Left colon (tissue), 2 donors: ENCODE results near the gene MEIS2. TPM values are rescaled to one million over a fixed set of nuclear protein-coding genes. Genes with fewer than 3 reads are reported as not detected.

Experiments
- ATAC-seq: fragments of 200-7000 bp; cut with Tn5 transposase; one replicate; pipeline ENCODE4 v1.9.1; 2020; ENCODE audit warnings: mild to moderate bottlenecking, moderate library complexity
- DNase-seq, 2 donors: peaks; one replicate each; pipeline ENCODE4 v3.0.0-alpha.2; 2020
- intact Hi-C, 2 donors: fragments of 100-400 bp; cut with DNase I in 1 of 2; cut with micrococcal nuclease in 1 of 2; formaldehyde crosslinking; loops; one replicate each; pipeline versions ENCODE4 v1.11.2 to v1.14.0; 2022; cut with DNase I, micrococcal nuclease
- total RNA-seq, 2 donors: library from RNA; stranded (reverse); fragmentation: NEBNext Ultra II Directional; extraction: Animal tissue kit (Norgen Biotek cat#: 25700); gene quantifications; one replicate each; pipeline ENCODE4 v1.2.1, GENCODE V29; 2021
- donor health status: DM: no; HTN: no; CAD: no.
- donor health status: DM: yes; HTN: yes; CAD: no.

Gene MEIS2
- total RNA-seq, 2 donors from 2014 or later: 3.1 to 11.3 TPM

GRCh38 chr15:36903922-36904556 lies 196.3 kb downstream of the MEIS2 start:
- intact Hi-C loops: no loop called here
- ATAC-seq (peak; percentile 64), DNase-seq (no peak)

GRCh38 chr15:36903195-36903594 lies 197.2 kb downstream of the MEIS2 start:
- intact Hi-C loops: no loop called here
- DNase-seq (no peak), ATAC-seq (peak; percentile 33)

GRCh38 chr15:36901012-36901411 lies 199.3 kb downstream of the MEIS2 start:
- no peak for ATAC-seq
- no peak for DNase-seq
- intact Hi-C loops: no loop called here

GRCh38 chr15:36899696-36900095 lies 200.7 kb downstream of the MEIS2 start:
- ATAC-seq: no peak
- intact Hi-C loops: no loop called here
- DNase-seq: no peak

GRCh38 chr15:36898536-36899126 lies 201.7 kb downstream of the MEIS2 start:
- ATAC-seq: no peak
- DNase-seq: no peak
- intact Hi-C loops: no loop called here

- DNase-seq (no peak), ATAC-seq (no peak)
- intact Hi-C loops: no loop called here
Measured at GRCh38 chr15:36897834-36898233, 202.5 kb downstream of the MEIS2 start.

GRCh38 chr15:36896949-36897348 lies 203.4 kb downstream of the MEIS2 start:
- ATAC-seq: no peak
- DNase-seq: no peak

GRCh38 chr15:36894075-36894474 lies 206.3 kb downstream of the MEIS2 start:
- intact Hi-C loops: no loop called here

More at GRCh38 chr15:36896949-36897348, 203.4 kb downstream of the MEIS2 start:
- intact Hi-C loops: no loop called here

GRCh38 chr15:36893276-36893675 lies 207.1 kb downstream of the MEIS2 start:
- DNase-seq: no peak
- intact Hi-C loops: no loop called here
- no peak for ATAC-seq

More at GRCh38 chr15:36894075-36894474, 206.3 kb downstream of the MEIS2 start:
- DNase-seq: no peak
- no peak for ATAC-seq

GRCh38 chr15:36888011-36888992 lies 212.0 kb downstream of the MEIS2 start:
- intact Hi-C loops: loop anchor here (10.0 kb wide), 2 partner anchors 216 to 246 kb away; partner anchors contain the start of gene MEIS2 (in 2 of the 2)
- ATAC-seq (no peak), DNase-seq (no peak)

- DNase-seq (no peak), ATAC-seq (no peak)
- intact Hi-C loops: loop anchor here (10.0 kb wide), 2 partner anchors 217 to 247 kb away; partner anchors contain the start of gene MEIS2 (in 2 of the 2)
Measured at GRCh38 chr15:36887214-36887961, 213.0 kb downstream of the MEIS2 start.

- no peak for ATAC-seq
- DNase-seq: no peak
- intact Hi-C loops: loop anchor here (10.0 kb wide), 2 partner anchors 218 to 248 kb away; partner anchors contain the start of gene MEIS2 (in 2 of the 2)
Measured at GRCh38 chr15:36886701-36887100, 213.6 kb downstream of the MEIS2 start.

- intact Hi-C loops: loop anchor here (10.0 kb wide), 2 partner anchors 219 to 249 kb away; partner anchors contain the start of gene MEIS2 (in 2 of the 2)
- DNase-seq (no peak), ATAC-seq (no peak)
Measured at GRCh38 chr15:36886191-36886590, 214.2 kb downstream of the MEIS2 start.

- no peak for DNase-seq
- no peak for ATAC-seq
- intact Hi-C loops: loop anchor here (10.0 kb wide), 2 partner anchors 219 to 249 kb away; partner anchors contain the start of gene MEIS2 (in 2 of the 2)
Measured at GRCh38 chr15:36885771-36886170, 214.6 kb downstream of the MEIS2 start.

- intact Hi-C loops: loop anchor here (10.0 kb wide), 2 partner anchors 220 to 250 kb away; partner anchors contain the start of gene MEIS2 (in 2 of the 2)
- DNase-seq (no peak), ATAC-seq (no peak)
Measured at GRCh38 chr15:36884936-36885635, 215.3 kb downstream of the MEIS2 start.

- intact Hi-C loops: loop anchor here (10.0 kb wide), 2 partner anchors 220 to 250 kb away; partner anchors contain the start of gene MEIS2 (in 2 of the 2)
- DNase-seq (no peak), ATAC-seq (no peak)
Measured at GRCh38 chr15:36884518-36884875, 215.9 kb downstream of the MEIS2 start.

GRCh38 chr15:36883713-36884517 lies 216.4 kb downstream of the MEIS2 start:
- ATAC-seq (peak; percentile 88), DNase-seq (peak; percentile 79 to 89)
- intact Hi-C loops: loop anchor here (2.0 to 10.0 kb wide), 3 partner anchors 221 to 251 kb away; partner anchors contain the start of gene MEIS2 (in 2 of the 2)
